Measurements from ENCODE around the gene DLST. TPM values are rescaled to one million over a fixed set of nuclear protein-coding genes. Genes with fewer than 3 reads are reported as not detected.

DLST gene
- total and polyA plus RNA-seq, 2 experiments from 2014 or later = 10.8 to 68.7 TPM

- no peak for TF ChIP-seq EZH2phosphoT487 (IDR thresholded peaks at IDR 0.05; ENCODE audit: low read depth, severe bottlenecking, unreplicated experiment)
- TF ChIP-seq, protein P1, sequence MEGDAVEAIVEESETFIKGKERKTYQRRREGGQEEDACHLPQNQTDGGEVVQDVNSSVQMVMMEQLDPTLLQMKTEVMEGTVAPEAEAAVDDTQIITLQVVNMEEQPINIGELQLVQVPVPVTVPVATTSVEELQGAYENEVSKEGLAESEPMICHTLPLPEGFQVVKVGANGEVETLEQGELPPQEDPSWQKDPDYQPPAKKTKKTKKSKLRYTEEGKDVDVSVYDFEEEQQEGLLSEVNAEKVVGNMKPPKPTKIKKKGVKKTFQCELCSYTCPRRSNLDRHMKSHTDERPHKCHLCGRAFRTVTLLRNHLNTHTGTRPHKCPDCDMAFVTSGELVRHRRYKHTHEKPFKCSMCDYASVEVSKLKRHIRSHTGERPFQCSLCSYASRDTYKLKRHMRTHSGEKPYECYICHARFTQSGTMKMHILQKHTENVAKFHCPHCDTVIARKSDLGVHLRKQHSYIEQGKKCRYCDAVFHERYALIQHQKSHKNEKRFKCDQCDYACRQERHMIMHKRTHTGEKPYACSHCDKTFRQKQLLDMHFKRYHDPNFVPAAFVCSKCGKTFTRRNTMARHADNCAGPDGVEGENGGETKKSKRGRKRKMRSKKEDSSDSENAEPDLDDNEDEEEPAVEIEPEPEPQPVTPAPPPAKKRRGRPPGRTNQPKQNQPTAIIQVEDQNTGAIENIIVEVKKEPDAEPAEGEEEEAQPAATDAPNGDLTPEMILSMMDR (IDR thresholded peaks at IDR 0.05; ENCODE audit: poor library complexity) = no peak
- Histone ChIP-seq H3K27me3 (no peaks in the 10 kb centered on the region), H3K36me3 (replicated peaks; ENCODE audit: insufficient read depth, low read depth) (peaks cover 12% of the 10 kb centered on the region), H3K4me3 (no peak overlapping the region), H3K9me2 (replicated peaks; ENCODE audit: insufficient read depth) (no peaks in the 10 kb centered on the region), H3K4me2 (no peak overlapping the region), H3K79me2 (peaks cover 16% of the 10 kb centered on the region), H2AFZ (no peak overlapping the region), H3K27ac (no peak overlapping the region), H3K9me3 (ENCODE audit: low read depth) (no peaks in the 10 kb centered on the region), H4K20me1 (ENCODE audit: insufficient read depth, poor library complexity, severe bottlenecking) (peaks cover 9% of the 10 kb centered on the region), H3K4me1 (ENCODE audit: insufficient read depth) (peaks cover 13% of the 10 kb centered on the region)
- DNase-seq (ENCODE audit: low spot score) = no peak
- WGBS (ENCODE audit: low lambda C conversion rate, missing lambda C conversion rate) = 88% methylated on average over 5 of the region's 5 CpGs
Measured at GRCh38 chr14:74892745-74893144, 11.0 kb downstream of the DLST start.

- Histone ChIP-seq H3K9me3 (ENCODE audit: low read depth) (no peaks in the 10 kb centered on the region), H3K4me3 (no peak overlapping the region), H3K79me2 (peaks cover 13% of the 10 kb centered on the region), H3K27ac (no peak overlapping the region), H3K9me2 (replicated peaks; ENCODE audit: insufficient read depth) (no peaks in the 10 kb centered on the region), H3K27me3 (no peaks in the 10 kb centered on the region), H2AFZ (no peak overlapping the region), H4K20me1 (ENCODE audit: insufficient read depth, poor library complexity, severe bottlenecking) (peaks cover under 1% of the 10 kb centered on the region), H3K36me3 (replicated peaks; ENCODE audit: insufficient read depth, low read depth) (peaks cover 12% of the 10 kb centered on the region), H3K4me2 (no peak overlapping the region), H3K4me1 (ENCODE audit: insufficient read depth) (peaks cover 5% of the 10 kb centered on the region)
- no peak for DNase-seq (ENCODE audit: low spot score)
- WGBS (ENCODE audit: low lambda C conversion rate, missing lambda C conversion rate) = 86% methylated on average over 4 of the region's 4 CpGs
- no peak for TF ChIP-seq EZH2 (IDR thresholded peaks at IDR 0.05; ENCODE audit: borderline replicate concordance)
- TF ChIP-seq, protein P1 (IDR thresholded peaks at IDR 0.05; ENCODE audit: poor library complexity) = no peak
- TF ChIP-seq EZH2phosphoT487 (IDR thresholded peaks at IDR 0.05; ENCODE audit: low read depth, severe bottlenecking, unreplicated experiment) = no peak
Measured at GRCh38 chr14:74893614-74894091, 11.9 kb downstream of the DLST start.

DNA sequence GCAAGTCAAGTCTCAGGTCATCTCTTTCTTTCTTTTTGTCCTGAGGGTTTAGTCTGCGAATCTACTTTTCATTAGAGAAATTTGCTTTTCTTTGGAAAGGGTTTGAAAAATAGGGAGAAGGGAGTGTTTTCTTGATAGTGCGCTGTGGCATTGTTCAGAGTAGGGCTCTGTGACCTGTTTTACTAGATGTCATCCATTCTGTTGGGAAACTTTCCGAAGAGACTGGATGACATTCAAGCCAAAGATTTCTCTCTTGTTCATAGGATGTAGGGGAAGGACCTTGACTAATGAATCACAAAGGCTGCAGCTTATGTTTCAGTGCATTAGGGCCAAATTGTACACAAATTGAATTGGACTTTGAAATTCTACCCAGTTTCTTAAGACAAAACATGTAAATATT lies 14.7 kb downstream of the DLST start:
- DNase-seq (ENCODE audit: low spot score) = no peak
- H3K9me3 ChIP-seq (ENCODE audit: low read depth) = no peaks in the 10 kb centered on the region
- H3K27ac ChIP-seq = no peak overlapping the region
- H3K9me2 ChIP-seq (replicated peaks; ENCODE audit: insufficient read depth) = no peaks in the 10 kb centered on the region
- no peak overlapping the region for H2AFZ ChIP-seq
- no peaks in the 10 kb centered on the region for H3K27me3 ChIP-seq
- WGBS (ENCODE audit: low lambda C conversion rate, missing lambda C conversion rate) = 92% methylated on average over 3 of the region's 3 CpGs
- H3K79me2 ChIP-seq = peaks cover 4% of the 10 kb centered on the region
- no peak for TF ChIP-seq EZH2 (IDR thresholded peaks at IDR 0.05; ENCODE audit: borderline replicate concordance)
- TF ChIP-seq, protein P1 (IDR thresholded peaks at IDR 0.05; ENCODE audit: poor library complexity) = no peak
- no peak for TF ChIP-seq EZH2phosphoT487 (IDR thresholded peaks at IDR 0.05; ENCODE audit: low read depth, severe bottlenecking, unreplicated experiment)
- no peak overlapping the region for H3K4me2 ChIP-seq
- peaks cover 12% of the 10 kb centered on the region for H3K36me3 ChIP-seq (replicated peaks; ENCODE audit: insufficient read depth, low read depth)
- H4K20me1 ChIP-seq (ENCODE audit: insufficient read depth, poor library complexity, severe bottlenecking) = no peaks in the 10 kb centered on the region
- peaks cover 2% of the 10 kb centered on the region for H3K4me1 ChIP-seq (ENCODE audit: insufficient read depth)
- no peak overlapping the region for H3K4me3 ChIP-seq

- 87% methylated on average over 4 of the region's 4 CpGs for WGBS (ENCODE audit: low lambda C conversion rate, missing lambda C conversion rate)
- DNase-seq (ENCODE audit: low spot score) = no peak
- H3K4me1 ChIP-seq (ENCODE audit: insufficient read depth) = peaks cover 2% of the 10 kb centered on the region
- no peaks in the 10 kb centered on the region for H3K9me3 ChIP-seq (ENCODE audit: low read depth)
- no peaks in the 10 kb centered on the region for H4K20me1 ChIP-seq (ENCODE audit: insufficient read depth, poor library complexity, severe bottlenecking)
- H3K27me3 ChIP-seq = no peaks in the 10 kb centered on the region
- TF ChIP-seq EZH2phosphoT487 (IDR thresholded peaks at IDR 0.05; ENCODE audit: low read depth, severe bottlenecking, unreplicated experiment) = no peak
- TF ChIP-seq, protein P1 (IDR thresholded peaks at IDR 0.05; ENCODE audit: poor library complexity) = no peak
- no peak for TF ChIP-seq EZH2 (IDR thresholded peaks at IDR 0.05; ENCODE audit: borderline replicate concordance)
- H2AFZ ChIP-seq = no peak overlapping the region
- H3K4me3 ChIP-seq = no peak overlapping the region
- peaks cover 12% of the 10 kb centered on the region for H3K36me3 ChIP-seq (replicated peaks; ENCODE audit: insufficient read depth, low read depth)
- no peaks in the 10 kb centered on the region for H3K9me2 ChIP-seq (replicated peaks; ENCODE audit: insufficient read depth)
- no peak overlapping the region for H3K4me2 ChIP-seq
- H3K27ac ChIP-seq = no peak overlapping the region
- H3K79me2 ChIP-seq = peaks cover 3% of the 10 kb centered on the region
Measured at GRCh38 chr14:74897642-74898041, 15.9 kb downstream of the DLST start.

All from hepatocyte (in vitro differentiated cells).